ENCODE measurements around the gene ANKMY1.

Gene ANKMY1

DNA sequence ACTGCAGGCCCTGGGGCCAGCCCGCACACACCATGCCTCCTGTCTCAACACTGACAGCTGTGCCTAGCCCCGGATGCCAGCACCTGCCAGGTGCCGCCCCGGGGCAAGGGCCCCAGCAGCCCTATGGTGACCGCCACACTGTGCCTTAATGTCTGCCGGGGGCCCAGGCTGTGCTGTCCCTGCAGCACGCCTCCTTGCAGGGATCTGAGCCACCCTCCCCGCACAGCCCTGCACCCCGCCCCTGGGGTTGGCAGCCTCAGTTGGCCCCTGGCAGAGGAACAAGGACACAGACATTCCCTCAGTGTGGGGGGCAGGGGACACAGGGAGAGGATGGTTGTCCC is 20.3 kb upstream of the ANKMY1 start:
- DNase-seq = no peak

DNA sequence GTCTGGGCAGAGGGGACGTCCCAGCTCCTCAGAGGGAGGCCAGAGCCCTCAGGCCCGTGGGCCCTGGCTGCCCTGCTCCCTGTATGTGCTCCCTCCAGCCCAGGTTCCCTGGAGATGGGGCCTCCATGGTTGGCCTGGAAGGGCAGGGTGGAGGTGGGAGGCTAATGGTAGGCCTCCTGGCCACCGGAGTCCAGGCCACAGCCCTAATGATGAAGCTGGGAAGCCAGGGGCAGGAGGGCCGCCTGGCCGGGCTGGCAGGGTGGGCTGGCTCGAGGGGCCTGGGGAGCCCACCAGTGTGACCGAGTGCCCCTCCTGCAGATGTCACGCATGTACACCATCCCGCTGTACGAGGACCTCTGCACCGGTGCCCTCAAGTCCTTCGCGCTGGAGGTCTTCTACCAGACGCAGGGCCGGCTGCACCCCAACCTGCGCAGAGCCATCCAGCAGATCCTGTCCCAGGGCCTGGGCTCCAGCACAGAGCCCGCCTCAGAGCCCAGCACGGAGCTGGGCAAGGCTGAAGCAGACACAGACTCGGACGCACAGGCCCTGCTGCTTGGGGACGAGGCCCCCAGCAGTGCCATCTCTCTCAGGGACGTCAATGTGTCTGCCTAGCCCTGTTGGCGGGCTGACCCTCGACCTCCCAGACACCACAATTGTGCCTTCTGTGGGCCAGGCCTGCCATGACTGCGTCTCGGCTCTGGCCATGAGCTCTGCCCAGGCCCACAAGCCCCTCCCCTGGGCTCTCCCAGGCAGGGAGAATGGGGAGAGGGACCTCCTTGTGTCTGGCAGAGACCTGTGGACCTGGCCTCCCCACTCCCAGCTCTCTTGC is 19.7 kb upstream of the ANKMY1 start:
- DNase-seq = no peak

DNA sequence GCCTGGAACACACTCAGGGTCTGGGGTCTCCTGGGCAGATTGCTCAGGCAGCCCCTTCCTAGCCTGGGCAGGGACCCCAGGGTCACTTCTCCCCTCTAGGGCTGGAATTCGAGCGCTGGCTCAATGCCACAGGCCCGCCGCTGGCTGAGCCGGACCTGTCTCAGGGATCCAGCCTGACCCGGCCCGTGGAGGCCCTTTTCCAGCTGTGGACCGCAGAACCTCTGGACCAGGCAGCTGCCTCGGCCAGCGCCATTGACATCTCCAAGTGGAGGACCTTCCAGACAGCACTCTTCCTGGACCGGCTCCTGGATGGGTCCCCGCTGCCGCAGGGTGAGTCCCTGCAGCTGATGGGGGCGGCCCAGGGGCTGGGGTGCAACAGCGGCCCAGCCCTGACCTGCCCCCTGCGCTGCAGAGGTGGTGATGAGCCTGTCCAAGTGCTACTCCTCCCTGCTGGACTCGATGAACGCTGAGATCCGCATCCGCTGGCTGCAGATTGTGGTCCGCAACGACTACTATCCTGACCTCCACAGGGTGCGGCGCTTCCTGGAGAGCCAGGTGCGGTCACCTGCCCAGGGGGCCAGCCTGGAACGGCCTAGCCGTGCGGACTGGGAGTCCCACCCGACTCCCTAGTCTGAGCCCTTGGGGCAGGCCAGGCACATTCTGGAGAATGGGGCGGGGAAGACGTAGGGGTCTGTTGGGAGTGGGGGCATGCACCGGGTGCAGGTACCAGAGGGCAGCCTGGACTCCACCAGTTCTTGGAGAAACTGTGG is 18.8 kb upstream of the ANKMY1 start:
- DNase-seq = no peak

DNA sequence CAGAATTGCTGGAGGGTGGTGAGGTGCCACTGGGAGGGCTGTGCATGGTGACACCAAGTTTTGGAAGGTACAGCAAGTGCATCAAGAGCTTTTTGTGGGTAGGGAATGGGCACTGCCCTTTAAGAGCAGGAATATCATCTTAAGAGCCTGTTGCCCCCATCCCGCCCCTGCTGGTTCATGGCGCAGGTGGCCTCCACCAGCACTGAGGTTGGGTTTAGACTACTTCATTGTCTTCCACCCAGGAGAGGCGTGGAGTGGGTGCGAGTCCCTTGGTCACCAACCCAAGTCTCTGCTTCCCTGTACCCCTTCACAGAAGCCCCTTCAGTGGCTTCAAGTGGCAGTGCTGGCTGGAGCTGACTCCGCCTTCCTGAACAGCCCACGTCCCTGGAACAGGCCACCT is 18.2 kb upstream of the ANKMY1 start:
- no peak for DNase-seq

DNA sequence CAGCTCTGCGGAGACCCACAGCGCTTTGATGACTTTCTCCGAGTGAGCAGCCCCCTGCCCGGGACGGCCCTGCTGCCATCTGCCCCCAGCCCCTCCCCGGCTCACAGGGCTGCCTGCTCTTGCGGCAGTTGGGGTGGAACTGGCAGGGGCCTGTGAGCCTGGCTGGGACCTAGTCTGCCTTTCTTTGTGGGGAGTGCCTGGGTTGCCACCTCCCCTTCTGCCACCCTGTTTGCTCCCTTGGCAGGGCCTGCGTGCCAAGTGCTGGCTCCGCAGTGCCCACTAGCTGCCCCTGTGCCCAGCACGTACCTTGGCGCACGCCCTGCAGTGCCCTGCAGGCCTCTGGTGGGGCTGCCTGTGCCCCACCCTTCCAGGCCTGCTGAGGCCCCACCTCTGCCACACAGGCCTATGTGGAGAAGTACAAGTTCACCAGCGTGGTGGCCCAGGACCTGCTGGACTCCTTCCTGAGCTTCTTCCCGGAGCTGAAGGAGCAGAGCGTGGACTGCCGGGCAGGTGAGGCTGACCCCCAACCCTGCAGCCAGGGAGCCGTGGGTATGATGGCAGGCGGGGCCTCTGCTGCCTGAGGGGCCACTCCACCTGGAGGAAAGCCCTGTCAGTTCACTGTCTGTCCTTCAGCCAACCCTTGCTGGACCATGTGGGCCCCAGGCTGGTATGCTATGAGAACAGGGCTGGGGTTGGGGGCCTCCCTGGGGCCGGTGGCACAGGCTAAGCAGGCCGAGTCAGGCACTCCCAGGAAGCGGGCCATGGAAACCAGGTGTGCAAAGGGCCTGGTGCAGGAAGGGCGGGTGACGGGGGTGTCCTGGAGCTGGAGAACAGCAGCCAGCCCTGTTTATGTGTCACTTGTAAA is 17.5 kb upstream of the ANKMY1 start:
- no peak for DNase-seq

DNA sequence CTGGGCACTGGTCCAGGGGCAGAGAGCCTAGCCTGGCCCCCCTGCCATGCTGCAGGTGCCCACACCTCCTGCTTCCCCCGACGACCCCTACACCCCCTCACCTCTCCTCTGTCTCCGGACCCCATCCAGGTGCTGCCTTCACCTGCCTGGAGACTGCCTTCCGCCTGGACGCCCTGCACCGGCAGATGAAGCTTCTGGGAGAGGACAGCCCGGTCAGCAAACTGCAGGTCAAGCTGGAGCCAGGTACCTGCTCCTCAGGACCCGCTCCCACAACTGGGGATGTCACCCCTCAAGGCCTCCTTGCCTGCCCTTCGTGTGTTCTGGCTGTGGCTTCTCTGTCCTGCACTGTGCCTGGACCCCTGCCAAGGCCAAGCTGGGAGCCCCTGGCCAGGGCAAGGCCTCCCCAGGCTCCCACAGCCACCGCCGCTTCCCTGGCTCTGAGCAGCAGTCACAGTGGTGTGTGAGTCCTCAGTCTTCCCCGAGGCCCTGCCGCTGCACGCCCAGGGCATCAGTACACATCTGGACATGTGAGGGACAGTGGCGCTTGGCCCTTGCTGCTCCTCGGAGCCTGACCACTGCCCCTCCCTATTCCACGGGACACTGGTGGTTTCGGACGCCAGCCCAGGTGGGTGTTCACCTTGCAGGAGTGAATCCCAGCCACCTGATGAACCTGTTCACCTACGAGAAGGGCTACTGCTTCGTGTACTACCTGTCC is 16.8 kb upstream of the ANKMY1 start:
- no peak for DNase-seq

DNA sequence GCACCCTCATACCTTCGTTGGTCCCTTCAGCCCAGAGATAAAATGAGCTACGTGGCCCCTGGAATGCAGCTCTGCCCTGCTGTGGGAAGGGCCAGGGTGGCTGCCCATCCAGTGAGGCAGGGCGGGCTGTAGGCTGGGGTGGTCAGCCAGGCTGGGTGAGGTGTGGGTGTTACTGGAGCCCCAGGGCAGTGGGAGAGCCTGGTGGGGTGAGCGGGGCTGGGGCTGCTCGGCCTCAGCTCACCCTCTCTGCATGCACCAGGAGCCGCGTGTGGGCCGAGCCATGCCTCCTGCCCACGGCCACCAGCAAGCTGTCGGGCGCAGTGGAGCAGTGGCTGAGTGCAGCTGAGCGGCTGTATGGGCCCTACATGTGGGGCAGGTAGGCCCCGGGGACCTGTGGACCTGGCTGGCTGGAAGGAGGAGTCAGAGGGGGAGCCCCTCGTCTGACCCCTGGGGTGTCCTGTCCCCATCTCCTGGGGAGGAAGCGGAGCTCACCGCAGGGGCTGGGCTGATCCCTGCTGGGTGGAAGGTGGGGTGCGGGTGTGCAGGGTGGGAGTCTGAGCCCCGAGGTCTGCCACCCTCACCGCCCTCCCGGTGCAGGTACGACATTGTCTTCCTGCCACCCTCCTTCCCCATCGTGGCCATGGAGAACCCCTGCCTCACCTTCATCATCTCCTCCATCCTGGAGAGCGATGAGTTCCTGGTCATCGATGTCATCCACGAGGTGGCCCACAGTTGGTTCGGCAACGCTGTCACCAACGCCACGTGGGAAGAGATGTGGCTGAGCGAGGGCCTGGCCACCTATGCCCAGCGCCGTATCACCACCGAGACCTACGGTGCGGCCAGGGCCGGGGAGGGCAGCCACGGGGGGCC is 16.0 kb upstream of the ANKMY1 start:
- no peak for DNase-seq

DNA sequence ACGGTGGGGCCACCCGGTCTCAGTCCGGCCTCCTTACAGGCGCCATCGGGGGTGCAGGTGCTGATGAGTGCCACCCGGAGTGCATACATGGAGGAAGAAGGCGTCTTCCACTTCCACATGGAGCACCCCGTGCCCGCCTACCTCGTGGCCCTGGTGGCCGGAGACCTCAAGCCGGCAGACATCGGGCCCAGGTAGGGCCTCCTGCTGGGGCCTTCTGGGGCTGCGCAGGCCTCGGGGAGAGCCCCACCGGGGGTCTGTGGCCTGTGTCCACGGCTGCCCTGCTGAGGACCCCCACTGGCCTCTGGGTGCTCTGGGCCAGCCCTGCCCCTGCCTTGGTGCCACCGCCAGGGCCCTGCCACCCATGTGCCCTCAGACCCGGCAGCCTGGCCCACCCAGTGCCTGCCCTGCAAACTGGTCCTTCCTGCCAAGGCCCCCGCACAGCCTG is 15.3 kb upstream of the ANKMY1 start:
- no peak for DNase-seq

DNA sequence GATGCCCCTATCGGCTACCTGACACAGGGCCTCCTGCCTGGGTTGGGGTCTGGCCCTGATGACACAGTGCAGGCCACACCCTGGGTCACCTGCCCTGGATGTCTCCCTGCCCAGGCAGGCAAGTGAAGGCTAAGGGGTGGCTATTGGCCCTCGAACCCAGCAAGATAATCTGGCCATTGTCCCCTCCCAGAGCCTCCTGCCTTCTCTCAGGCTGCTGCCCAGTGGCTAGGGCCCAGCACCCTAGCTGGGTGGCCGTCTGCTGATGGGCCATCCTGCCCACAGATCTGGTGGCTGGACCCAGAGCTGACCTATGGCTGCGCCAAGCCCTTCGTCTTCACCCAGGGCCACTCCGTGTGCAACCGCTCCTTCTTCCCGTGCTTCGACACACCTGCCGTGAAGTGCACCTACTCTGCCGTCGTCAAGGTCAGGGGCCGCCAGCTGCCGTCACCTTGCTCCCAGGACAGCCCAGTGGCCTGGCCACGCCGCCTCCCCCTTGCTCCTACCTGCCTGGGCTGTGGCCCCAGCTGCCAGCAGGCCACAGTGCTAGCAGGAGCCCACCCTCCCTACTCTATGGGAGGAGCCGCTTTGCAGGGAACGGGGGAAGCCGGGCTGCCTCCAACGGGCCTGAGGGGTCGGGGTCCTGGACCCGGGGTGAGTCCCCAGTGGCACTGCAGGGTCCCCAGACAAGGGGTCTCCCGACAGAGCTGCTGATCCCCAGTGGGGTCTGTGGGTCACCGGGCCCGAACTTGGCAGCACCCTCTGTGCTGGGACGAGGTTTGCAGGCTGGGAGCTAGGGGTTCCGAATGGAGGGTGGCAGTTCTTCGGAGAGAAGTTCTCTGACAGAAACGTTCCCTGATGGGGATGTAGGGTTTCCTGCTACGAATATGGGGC is 14.6 kb upstream of the ANKMY1 start:
- no peak for DNase-seq

DNA sequence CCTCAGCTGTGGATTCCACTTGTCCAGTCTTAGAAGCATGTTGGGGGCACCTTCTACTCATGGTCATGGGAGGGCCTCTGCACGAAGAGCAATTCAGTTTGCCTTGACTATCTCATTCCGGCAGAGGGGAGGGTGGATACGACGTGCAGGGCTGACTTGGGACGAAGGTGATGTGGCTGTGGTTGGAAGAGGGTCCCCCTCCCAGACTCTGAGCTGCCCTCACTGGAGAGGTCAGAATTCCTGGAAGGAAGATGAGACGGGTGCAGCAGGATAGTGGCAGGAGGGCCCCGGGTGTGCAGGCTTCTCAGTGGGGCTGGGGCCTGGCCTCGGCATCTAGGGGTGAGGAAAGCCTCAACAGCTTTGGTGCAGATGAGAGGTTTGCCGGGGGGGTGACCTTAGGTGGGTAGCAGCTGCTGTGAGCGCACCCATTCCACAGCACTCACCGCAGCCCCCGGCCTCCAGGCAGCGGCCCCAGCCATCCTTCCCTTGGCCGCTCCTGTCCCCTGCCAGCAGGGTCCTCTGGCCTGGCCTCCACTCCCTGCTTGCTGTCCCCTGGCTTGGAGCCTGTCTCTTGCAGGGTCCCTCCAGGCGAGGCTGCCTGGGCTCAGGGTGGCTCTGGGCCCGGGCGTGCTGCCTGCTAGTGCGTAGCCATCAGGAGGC is 13.7 kb upstream of the ANKMY1 start:
- no peak for DNase-seq

DNA sequence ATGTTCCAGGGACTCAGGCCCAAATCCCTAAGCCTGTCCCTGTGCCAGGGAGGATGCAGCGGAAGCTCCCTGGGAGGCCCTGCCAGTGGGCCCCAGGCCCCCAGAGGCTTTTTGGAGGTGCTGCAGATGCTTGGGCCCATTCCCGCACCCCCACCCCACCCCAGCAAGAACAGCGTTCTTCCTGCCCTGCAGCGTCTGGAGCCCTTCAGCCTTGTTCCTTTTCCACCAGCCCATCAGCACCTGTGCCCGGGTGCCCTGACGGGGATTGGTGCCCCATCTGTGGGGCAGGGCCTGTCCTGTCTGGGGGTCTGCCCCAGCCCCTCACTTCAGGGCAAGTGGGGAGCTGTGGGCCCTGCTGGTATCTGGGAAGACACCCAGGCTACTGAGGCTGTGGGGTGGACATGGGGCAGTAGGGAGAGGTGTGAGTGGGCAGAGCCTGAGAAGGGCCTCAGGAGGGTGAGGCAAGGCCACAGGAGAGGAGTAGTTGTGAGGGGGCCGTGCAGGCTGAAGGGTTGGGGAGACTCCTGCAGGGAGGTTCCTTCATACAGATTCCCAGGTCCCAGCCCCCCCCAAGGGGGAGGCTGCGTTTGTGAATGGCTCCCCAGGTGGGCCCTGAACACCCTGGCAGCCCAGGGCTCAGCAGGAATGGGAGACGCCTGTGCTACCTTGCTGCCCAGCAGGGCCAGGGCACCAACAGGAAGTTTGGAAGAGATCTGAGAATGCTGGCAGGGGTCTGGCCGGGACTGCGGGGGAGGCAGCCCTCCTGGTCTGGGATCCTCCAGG is 12.9 kb upstream of the ANKMY1 start:
- DNase-seq = no peak

DNA sequence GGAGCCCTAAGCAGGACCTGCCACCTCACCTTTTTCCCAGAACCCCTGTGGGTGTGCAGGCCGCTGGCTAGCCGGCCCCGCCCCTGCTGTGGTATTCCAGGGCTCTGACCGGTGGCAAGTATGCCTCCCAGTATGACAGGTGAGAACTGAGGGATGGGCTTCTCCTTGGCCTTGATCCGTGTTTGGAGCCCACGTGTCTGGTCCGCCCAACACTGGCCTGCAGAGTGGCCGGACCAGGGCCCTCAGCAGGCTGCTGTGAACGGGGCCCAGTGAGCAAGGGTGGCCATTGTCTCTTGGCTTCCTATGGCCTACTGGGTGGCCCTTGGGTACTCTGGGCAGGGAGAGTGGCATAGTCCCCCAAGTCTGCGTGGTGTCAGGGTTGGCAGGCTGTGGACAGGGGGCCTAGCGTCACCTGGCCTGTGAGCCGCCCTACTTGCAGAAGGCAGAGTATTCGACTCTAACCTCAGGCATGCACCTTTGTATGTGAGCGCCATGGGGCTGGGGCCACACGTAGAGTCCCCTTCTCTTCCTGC is 12.3 kb upstream of the ANKMY1 start:
- DNase-seq = no peak

DNA sequence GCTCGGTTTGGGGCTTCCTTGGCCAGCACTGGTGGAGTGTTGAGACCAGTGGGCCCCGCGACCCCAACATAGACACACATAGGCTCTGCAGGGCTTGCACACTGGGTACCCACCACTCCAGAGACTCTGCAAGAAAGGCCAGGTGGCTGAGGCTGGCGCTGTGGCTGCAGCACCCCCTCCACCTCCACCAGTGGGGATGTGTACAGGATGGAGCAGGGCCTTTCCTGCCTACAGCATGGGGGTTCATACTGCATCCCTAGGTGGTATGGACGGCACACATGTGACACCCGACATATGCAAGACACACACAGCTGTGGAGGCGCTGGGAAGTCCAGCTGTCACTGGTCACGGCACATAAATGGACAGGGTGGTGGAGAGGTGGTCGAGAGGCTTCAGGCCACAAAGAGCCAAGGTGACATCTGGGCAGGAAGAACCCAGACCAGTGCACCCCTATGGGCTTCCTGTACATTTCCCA is 11.8 kb upstream of the ANKMY1 start:
- no peak for DNase-seq

DNA sequence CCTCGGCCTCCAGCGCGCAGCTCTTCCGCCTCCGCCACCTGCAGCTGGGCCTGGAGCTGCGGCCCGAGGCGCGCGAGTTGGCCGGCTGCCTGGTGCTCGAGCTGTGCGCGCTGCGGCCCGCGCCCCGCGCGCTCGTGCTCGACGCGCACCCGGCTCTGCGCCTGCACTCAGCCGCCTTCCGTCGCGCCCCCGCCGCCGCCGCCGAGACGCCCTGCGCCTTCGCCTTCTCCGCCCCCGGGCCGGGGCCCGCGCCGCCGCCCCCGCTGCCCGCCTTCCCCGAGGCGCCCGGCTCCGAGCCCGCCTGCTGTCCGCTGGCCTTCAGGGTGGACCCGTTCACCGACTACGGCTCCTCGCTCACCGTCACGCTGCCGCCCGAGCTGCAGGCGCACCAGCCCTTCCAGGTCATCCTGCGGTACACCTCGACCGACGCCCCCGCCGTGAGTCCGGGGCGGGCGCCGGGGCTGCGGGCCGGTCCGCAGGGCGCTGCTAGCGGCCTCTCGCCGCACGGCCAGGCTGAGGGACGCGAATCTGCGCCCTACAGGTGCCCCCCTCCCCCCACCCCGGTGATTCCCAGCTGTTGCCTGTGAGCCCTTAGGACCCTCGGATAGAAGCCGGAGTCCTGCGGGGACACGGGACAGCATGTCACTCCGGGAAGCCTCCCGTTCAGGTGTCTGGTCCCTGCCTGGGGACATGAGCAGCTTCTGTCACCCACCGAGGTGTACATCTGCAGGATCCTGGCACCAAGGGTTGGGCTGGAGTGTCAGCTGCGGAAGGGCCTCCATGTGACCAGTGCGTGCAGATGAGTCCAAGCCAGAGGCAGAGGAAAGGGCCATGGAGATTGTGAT is 11.1 kb upstream of the ANKMY1 start:
- peak; percentile 57 for DNase-seq

DNA sequence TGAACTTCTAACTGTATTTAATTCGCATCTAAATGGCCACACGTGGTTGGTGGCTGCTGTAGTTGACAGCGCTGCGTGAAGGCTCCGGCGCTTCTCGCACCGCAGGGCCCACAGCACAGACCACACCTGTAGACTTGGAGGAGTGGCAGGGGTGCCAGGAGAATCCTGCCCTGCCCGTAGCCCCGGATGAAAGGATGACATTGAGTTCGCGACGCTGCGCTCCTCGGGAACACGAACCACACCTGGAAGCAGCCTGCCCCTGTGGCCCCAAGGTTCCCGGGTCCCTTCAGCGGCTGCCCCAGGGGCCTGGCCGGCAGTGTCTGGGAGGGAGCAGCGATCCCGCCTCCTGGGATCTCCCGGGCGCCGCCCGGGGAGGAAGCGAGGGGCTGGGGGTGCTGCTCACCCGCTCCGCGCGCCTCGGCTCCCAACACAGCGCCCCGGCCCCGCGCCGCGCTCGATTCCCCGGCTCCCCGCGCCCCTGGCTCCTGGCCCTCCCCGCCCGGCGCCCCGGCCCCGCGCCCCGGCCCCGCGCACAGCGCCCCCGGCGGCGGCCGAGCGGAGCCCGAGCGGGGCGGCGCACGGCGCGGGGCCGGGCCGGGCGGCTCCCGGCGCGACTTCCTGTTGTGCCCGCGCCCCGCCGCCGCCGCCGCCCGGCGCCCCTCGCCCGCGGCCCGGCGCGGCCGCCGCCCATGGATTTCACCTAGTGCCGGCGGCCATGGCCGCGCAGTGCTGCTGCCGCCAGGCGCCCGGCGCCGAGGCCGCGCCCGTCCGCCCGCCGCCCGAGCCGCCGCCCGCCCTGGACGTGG is 10.3 kb upstream of the ANKMY1 start, which contains the start of gene RNPEPL1:
Gene RNPEPL1 (plus strand): TSS at position 613 of the 806 bp plus-strand sequence. CDS start 103 bp downstream, at position 716.
- peak; percentile 33 for DNase-seq

DNA sequence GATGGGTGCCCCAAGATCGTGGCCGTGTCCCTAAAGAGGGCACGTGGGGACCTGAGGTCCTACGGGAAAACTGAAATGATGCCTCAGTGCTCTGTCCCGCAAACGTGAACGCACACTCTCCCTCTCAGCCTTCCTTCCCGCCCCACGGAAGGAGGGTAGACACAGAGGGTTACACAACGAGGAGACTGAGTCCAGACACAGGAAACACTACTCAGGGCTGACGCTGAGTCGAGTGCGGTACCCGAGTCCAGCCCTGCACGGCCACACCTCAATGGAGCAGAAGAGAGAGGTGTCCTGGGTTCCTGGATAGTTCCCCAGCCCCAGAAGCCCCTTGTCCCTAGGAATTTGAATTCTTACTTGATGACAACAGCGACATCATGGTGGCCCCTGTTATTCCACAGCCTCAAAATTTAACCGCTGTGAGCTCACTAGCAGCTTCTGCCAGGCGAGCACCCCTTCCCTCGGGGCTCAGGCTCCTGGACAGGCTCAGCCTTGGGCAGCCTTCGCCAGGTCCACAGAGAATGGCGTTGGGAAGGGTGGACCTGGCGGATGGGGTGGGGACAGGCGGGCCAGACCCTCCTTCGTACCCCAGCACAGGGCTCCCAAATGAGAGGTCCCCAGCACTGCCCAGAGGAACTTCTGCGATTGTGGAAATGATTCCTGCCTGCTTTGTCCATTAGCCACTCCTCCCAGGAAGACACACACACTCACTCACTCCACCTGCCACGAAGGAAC is 9.5 kb upstream of the ANKMY1 start:
- DNase-seq = peak; percentile 20

Data from EL (cell line).